IMR-90 (cell line): ENCODE measurements around the gene APCDD1.

Experiments
- BHLHE40 ChIP-seq: fragments of 150-350 bp; IDR thresholded peaks from 2 replicates; pipeline ENCODE4 v1.6.1; 2016; ENCODE audit warnings: mild to moderate bottlenecking, low read depth, low read length
- CEBPB ChIP-seq: IDR thresholded peaks from 2 replicates; pipeline ENCODE4 v1.6.1; 2012; ENCODE audit warnings: low read depth, low read length, improper control_type of control experiment
- CHD1 ChIP-seq: IDR thresholded peaks from 2 replicates; pipeline ENCODE4 v1.6.1; 2012; ENCODE audit warnings: low read depth, low read length, improper control_type of control experiment
- CTCF ChIP-seq: conservative IDR thresholded peaks from 2 replicates; pipeline ENCODE4 v1.5.1; 2012; ENCODE audit warnings: mild to moderate bottlenecking, low read depth, low read length, improper control_type of control experiment
- ELK1 ChIP-seq: fragments of 150-350 bp; IDR thresholded peaks from 2 replicates; pipeline ENCODE4 v1.6.1; 2016; ENCODE audit warnings: low read depth, mild to moderate bottlenecking, low read length, moderate library complexity, borderline replicate concordance
- MAFK ChIP-seq: IDR thresholded peaks from 2 replicates; pipeline ENCODE4 v1.6.1; 2012; ENCODE audit warnings: low read depth, low read length, improper control_type of control experiment
- MAZ ChIP-seq: IDR thresholded peaks from 2 replicates; pipeline ENCODE4 v1.6.1; 2012; ENCODE audit warnings: low read depth, mild to moderate bottlenecking, low read length, improper control_type of control experiment, moderate library complexity, borderline replicate concordance
- POLR2A ChIP-seq: IDR thresholded peaks from 2 replicates; pipeline ENCODE4 v1.6.1; 2012; ENCODE audit warnings: mild to moderate bottlenecking, low read depth, low read length
- SMC3 ChIP-seq: fragments of 150-350 bp; IDR thresholded peaks from 2 replicates; pipeline ENCODE4 v1.6.1; 2016; ENCODE audit warnings: low read depth, mild to moderate bottlenecking, antibody characterized with exemption, low read length, moderate library complexity

GRCh38 chr18:10439898-10440297 is 14.5 kb upstream of the APCDD1 start:
- TF ChIP-seq CTCF (no peak), MAFK (no peak), CEBPB (no peak), BHLHE40 (no peak), POLR2A (no peak), MAZ (no peak), ELK1 (no peak), SMC3 (no peak), CHD1 (no peak)
